ENCODE results near the gene CCDC157.

CCDC157 gene

DNA sequence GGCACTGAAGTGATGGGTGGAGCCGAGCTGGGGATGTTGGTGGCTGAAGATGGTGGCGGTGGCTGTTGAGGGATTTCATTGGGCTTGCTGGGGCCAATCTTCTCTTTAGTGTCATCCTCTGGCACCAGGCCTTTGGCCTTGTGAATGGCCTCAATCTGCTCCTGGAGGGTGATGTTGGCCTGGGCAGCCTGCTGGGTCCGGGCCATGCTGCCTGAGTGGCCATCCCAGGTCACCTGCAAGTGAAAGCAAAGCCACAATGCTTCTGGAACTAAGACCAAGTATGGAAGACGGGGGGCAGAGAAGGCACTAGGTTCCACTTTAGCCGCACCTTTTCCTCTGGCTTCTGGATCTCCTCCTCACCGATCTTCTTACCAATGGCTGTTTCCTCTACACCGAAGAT lies 18.0 kb upstream of the CCDC157 start:
- Histone ChIP-seq H3K27me3 (ENCODE audit: control insufficient read depth, insufficient read depth, low read length) (no peaks in the 10 kb centered on the region), H3K27ac (no peak overlapping the region), H2AFZ (no peak overlapping the region), H3K4me1 (no peaks in the 10 kb centered on the region), H3K4me2 (ENCODE audit: low read length) (no peak overlapping the region), H3K9me3 (ENCODE audit: control insufficient read depth, low read length) (no peaks in the 10 kb centered on the region), H3K36me3 (ENCODE audit: control insufficient read depth, insufficient read depth, low read length) (no peaks in the 10 kb centered on the region), H3K4me3 (ENCODE audit: low read depth, low read length) (no peak overlapping the region), H3K79me2 (no peaks in the 10 kb centered on the region), H3K9ac (no peak overlapping the region)
- TF ChIP-seq, protein P1, sequence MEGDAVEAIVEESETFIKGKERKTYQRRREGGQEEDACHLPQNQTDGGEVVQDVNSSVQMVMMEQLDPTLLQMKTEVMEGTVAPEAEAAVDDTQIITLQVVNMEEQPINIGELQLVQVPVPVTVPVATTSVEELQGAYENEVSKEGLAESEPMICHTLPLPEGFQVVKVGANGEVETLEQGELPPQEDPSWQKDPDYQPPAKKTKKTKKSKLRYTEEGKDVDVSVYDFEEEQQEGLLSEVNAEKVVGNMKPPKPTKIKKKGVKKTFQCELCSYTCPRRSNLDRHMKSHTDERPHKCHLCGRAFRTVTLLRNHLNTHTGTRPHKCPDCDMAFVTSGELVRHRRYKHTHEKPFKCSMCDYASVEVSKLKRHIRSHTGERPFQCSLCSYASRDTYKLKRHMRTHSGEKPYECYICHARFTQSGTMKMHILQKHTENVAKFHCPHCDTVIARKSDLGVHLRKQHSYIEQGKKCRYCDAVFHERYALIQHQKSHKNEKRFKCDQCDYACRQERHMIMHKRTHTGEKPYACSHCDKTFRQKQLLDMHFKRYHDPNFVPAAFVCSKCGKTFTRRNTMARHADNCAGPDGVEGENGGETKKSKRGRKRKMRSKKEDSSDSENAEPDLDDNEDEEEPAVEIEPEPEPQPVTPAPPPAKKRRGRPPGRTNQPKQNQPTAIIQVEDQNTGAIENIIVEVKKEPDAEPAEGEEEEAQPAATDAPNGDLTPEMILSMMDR (IDR thresholded peaks at IDR 0.05): no peak

DNA sequence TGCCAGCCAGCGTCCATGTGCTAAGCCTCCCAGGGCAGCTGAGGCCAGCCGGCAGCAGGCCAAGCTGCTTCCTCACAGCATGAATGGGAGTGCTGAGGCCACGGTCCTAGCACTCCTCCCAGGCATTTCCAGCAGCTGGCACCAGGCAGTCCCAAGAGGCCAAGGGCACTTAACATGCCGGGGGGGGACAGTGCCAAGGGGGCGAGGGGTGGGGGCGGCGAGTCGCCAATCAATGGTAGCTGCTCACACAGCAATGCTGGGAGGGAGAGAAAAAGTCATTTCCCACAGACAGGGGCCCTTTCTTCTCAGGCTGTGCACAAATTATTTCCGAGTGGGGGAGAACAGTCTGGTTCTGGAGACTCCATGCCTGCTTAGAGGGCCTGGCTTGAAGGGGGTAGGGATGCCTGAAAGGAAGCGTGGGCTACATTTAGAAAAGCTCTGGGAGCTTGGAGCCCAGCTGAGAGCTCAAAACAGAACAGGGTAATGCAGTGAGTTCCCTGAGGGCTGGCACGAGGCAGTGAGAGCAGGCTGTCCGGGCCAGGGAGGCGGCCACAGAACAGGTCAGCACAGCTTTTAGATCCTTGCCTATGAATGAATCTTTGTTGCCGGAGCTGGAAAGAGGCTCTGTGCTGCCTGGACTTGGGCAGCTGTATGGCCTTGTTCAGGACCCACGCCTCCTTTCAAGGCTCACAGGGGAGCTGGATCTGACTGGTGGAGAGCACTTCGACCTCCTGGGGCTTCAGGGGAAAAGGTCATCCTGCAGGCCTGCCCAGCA lies 15.7 kb upstream of the CCDC157 start:
- H2AFZ ChIP-seq: no peak overlapping the region
- H3K9ac ChIP-seq: no peak overlapping the region
- no peaks in the 10 kb centered on the region for H3K36me3 ChIP-seq (ENCODE audit: control insufficient read depth, insufficient read depth, low read length)
- H3K9me3 ChIP-seq (ENCODE audit: control insufficient read depth, low read length): no peaks in the 10 kb centered on the region
- no peaks in the 10 kb centered on the region for H3K27me3 ChIP-seq (ENCODE audit: control insufficient read depth, insufficient read depth, low read length)
- H3K4me1 ChIP-seq: no peaks in the 10 kb centered on the region
- H3K4me2 ChIP-seq (ENCODE audit: low read length): no peak overlapping the region
- no peak overlapping the region for H3K27ac ChIP-seq
- H3K4me3 ChIP-seq (ENCODE audit: low read depth, low read length): no peak overlapping the region
- TF ChIP-seq, protein P1 (IDR thresholded peaks at IDR 0.05): no peak
- H3K79me2 ChIP-seq: no peaks in the 10 kb centered on the region

DNA sequence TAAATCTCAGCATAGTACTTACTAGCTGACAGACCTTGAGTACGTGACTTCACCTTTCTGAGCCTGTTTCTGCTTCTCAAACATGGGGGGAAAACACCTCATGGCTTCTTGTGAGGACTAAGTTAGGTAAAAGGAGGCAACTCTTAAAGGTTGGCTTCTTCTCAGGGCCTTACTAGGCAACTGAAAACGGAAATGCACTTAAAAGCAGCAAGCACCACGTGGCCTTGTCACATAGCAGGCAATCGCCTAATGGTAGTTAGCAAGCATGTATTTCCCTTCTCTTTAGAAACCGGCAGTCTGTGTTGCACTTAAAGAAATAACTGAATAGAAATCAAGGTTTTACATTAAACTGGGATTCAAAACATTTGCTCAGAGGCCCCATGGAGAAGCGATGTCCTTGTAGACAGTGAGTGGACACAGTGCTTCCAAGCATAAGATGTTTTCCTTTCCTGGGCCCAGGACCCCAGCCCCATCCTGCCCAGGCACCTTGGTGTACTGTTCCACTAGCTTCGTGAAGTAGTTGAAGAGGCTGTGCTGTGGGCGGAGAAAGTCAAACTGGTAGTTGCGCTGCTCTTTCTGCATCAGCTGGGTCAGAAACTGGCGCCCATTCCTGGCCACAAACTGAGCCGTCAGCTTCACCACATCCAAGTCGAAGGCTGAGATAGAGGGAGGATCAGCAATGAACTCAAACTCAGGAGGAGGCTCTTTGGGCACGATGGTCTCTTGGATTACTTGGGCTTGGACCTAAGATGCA lies 12.2 kb upstream of the CCDC157 start:
- Histone ChIP-seq H2AFZ (no peak overlapping the region), H3K9ac (no peak overlapping the region), H3K9me3 (ENCODE audit: control insufficient read depth, low read length) (no peaks in the 10 kb centered on the region), H3K4me3 (ENCODE audit: low read depth, low read length) (no peak overlapping the region), H3K4me2 (ENCODE audit: low read length) (no peak overlapping the region), H3K79me2 (peaks cover 7% of the 10 kb centered on the region), H3K4me1 (no peaks in the 10 kb centered on the region), H3K27me3 (ENCODE audit: control insufficient read depth, insufficient read depth, low read length) (no peaks in the 10 kb centered on the region), H3K27ac (no peak overlapping the region), H3K36me3 (ENCODE audit: control insufficient read depth, insufficient read depth, low read length) (no peaks in the 10 kb centered on the region)
- TF ChIP-seq, protein P1 (IDR thresholded peaks at IDR 0.05): no peak

DNA sequence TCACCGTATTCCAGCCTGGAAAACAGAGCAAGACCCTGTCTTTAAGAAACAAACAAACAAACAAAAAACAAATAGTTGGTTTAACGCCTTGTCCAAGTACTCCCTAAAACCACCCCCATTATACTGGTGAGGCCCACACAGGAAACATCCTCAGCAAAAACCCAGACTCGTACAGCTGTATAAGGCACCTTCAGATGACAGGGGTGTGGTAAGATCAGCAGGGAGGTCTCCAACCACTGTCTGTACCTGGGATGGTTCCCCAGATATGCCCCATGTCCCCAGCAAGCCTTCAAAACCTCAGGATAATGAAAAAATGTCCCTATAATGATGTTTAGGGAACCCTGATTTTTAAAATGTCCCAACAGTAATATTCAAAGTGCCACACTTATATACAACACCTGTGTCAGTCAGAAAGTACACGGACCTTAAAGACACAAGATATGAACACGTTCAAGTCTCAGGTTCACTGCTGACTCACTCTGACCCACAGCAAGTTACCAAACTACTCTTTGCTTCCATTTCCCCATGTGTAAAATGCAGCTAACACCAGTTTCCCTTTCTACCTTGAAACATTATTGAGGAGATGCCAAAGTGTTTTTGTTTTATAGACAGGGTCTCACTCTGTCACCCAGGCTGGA lies 9.4 kb upstream of the CCDC157 start:
- no peak overlapping the region for H2AFZ ChIP-seq
- no peak overlapping the region for H3K4me2 ChIP-seq (ENCODE audit: low read length)
- no peak overlapping the region for H3K9ac ChIP-seq
- H3K36me3 ChIP-seq (ENCODE audit: control insufficient read depth, insufficient read depth, low read length): no peaks in the 10 kb centered on the region
- TF ChIP-seq, protein P1 (IDR thresholded peaks at IDR 0.05): no peak
- no peaks in the 10 kb centered on the region for H3K27me3 ChIP-seq (ENCODE audit: control insufficient read depth, insufficient read depth, low read length)
- H3K27ac ChIP-seq: no peak overlapping the region
- H3K4me3 ChIP-seq (ENCODE audit: low read depth, low read length): no peak overlapping the region
- H3K4me1 ChIP-seq: no peaks in the 10 kb centered on the region
- H3K79me2 ChIP-seq: peaks cover 7% of the 10 kb centered on the region
- no peaks in the 10 kb centered on the region for H3K9me3 ChIP-seq (ENCODE audit: control insufficient read depth, low read length)
